ENCODE data around the gene HIF1A. TPM values are rescaled to one million over a fixed set of nuclear protein-coding genes. Genes with fewer than 3 reads are reported as not detected.

Gene HIF1A
- total and polyA plus RNA-seq, 2 of the 13 experiments (the other 11 are each of a cell fraction or from before 2014, with no cell fraction given) = 41.0 to 126 TPM

GRCh38 chr14:61761959-61762786 lies 66.9 kb downstream of the HIF1A start, which contains the start of gene SNAPC1 (continued):
- TF ChIP-seq ZNF841 (CRISPR knock-in tag; IDR thresholded peaks at IDR 0.05; ENCODE audit: borderline replicate concordance) = no peak
- TF ChIP-seq ZNF24 (IDR thresholded peaks at IDR 0.05) = no peak
- no peak for TF ChIP-seq BRD4 (CRISPR knock-in tag; IDR thresholded peaks at IDR 0.05)
- TF ChIP-seq DZIP1 (CRISPR knock-in tag; IDR thresholded peaks at IDR 0.05) = no peak
- no peak; the same call in 1 of the 2 replicates for TF ChIP-seq ZFY (CRISPR knock-in tag; IDR thresholded peaks at IDR 0.05)
- no peak for TF ChIP-seq NCOR1 (IDR thresholded peaks at IDR 0.05; ENCODE audit: borderline replicate concordance, low read length)
- TF ChIP-seq REPIN1 (CRISPR knock-in tag; IDR thresholded peaks at IDR 0.05; ENCODE audit: borderline replicate concordance, low read depth) = no peak
- no peak for TF ChIP-seq CEBPZ (IDR thresholded peaks at IDR 0.05; ENCODE audit: low read length)
- no peak for TF ChIP-seq ZFP62 (CRISPR knock-in tag; IDR thresholded peaks at IDR 0.05)
- TF ChIP-seq ZNF660 (CRISPR knock-in tag; IDR thresholded peaks at IDR 0.05; ENCODE audit: borderline replicate concordance, low read depth) = no peak
- TF ChIP-seq ZNF124 (CRISPR knock-in tag; IDR thresholded peaks at IDR 0.05) = no peak
- TF ChIP-seq ZNF256 (CRISPR knock-in tag; conservative IDR thresholded peaks at IDR 0.05) = no peak
- no peak for TF ChIP-seq MAFF (IDR thresholded peaks at IDR 0.05; ENCODE audit: low read depth, low read length)
- TF ChIP-seq ZNF430 (CRISPR knock-in tag; IDR thresholded peaks at IDR 0.05) = 0 out of 2 replicates have a peak, but pooled peaks have one; percentile 73
- no peak for TF ChIP-seq ZFP36L2 (CRISPR knock-in tag; IDR thresholded peaks at IDR 0.05)
- TF ChIP-seq TAF15 (IDR thresholded peaks at IDR 0.05; ENCODE audit: low read depth, low read length, poor library complexity, severe bottlenecking) = no peak
- TF ChIP-seq ZFP82 (CRISPR knock-in tag; IDR thresholded peaks at IDR 0.05; ENCODE audit: borderline replicate concordance) = no peak
- TF ChIP-seq SMAD1 (CRISPR knock-in tag; IDR thresholded peaks at IDR 0.05; ENCODE audit: borderline replicate concordance, low read depth) = peak; percentile 79; the same call in 1 of the 2 replicates
- TF ChIP-seq KLF16 (CRISPR knock-in tag; IDR thresholded peaks at IDR 0.05) = peak in 1 of 2 experiments; percentile 65; a peak in 1 of 4 replicates
- TF ChIP-seq STAT5B (CRISPR knock-in tag; IDR thresholded peaks at IDR 0.05) = no peak
- TF ChIP-seq ZNF34 (CRISPR knock-in tag; IDR thresholded peaks at IDR 0.05; ENCODE audit: borderline replicate concordance) = no peak
- TF ChIP-seq ZNF264 (CRISPR knock-in tag; IDR thresholded peaks at IDR 0.05) = no peak
- TF ChIP-seq TFDP1 (CRISPR knock-in tag; IDR thresholded peaks at IDR 0.05; ENCODE audit: borderline replicate concordance) = peak; percentile 24; the same call in 1 of the 2 replicates
- TF ChIP-seq MIER3 (CRISPR knock-in tag; IDR thresholded peaks at IDR 0.05; ENCODE audit: borderline replicate concordance) = peak; percentile 15; the same call in 1 of the 2 replicates

Measured in HepG2 (cell line).